ENCODE measurements around the gene CHTOP.
"Not testable (repeated sequence)": the region's sequence is repeated elsewhere in the genome, so short reads cannot be mapped to it uniquely, and the experiment has no call there.

The CHTOP gene

DNA sequence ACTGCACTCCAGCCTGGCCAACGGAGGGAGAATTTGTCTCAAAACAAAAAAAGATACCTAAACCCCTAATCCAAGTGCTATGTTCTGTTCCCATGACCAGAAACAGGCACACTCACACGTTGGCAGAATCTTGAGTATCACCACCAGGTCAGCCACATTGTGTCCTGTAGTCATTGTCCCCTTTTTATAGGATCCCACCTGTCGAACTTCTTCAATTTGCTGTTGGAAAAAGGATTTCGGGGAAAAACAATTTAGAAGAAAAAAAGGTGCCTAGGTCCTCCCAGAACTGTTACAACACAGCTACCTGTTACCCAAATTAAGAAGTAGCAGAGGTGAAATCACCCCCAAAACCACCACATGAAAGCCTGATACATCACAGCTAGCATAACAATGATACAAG lies 33.6 kb downstream of the CHTOP start:
- DNase-seq: no peak

DNA sequence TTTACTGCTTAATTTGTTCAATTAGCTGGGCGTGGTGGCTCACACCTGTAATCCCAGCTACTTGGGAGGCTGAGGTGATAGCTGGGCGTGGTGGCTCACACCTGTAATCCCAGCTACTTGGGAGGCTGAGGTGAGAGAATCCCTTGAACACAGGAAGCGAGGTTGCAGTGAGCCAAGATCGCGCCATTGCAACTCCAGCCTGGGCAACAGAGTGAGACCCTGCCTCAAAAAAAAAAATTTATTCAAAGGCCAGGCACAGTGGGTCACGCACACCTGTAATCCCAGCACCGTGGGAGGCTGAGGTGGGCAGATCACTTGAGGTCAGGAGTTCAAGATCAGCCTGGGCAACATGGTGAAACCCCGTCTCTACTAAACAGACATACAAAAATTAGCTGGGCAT lies 34.8 kb downstream of the CHTOP start:
- DNase-seq: not testable (repeated sequence)

DNA sequence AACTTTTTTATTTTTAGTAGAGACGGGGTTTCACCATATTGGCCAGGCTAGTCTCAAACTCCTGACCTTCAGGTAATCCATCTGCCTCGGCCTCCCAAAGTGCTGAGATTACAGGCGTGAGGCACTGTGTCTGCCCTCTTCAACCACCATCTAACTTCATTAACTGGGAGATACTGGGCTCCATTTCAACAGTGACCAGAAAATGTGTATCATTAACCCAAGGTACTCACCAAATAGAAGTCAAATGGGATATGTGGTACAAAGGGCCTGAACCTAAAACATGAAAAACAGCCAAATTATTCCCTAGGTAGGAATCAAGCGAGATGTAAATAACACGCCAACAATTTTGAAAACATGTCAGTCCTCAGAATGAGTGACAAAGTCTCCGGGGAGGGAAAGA lies 35.7 kb downstream of the CHTOP start:
- DNase-seq: no peak

DNA sequence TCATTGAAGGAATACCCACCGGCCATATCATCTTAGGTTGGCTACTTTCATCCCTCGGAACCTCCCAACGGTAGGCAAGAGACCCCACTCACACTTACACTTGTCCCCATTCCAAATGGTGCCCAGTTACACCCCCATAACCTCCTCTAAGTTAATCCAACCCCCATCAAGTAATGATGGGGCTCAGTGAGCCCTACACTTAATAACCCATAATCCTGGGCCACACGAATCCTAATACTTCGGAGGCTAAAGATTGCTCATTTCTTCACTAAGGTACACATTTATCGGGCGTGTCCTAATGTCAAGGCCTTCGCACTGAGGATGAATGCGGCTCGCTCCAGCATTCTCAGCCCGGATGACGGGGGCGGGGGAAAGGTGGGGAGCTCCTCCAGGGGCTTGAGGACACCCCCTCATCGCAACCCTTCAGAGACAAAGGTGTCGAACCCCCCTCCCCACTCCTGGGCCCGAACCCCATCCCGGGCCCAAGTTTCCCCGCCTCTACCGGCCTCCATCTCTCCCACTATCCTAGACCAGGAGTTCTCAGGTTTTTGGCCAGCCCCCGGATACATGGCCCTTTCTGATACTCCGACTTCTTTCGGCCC lies 36.5 kb downstream of the CHTOP start:
- no peak for DNase-seq

DNA sequence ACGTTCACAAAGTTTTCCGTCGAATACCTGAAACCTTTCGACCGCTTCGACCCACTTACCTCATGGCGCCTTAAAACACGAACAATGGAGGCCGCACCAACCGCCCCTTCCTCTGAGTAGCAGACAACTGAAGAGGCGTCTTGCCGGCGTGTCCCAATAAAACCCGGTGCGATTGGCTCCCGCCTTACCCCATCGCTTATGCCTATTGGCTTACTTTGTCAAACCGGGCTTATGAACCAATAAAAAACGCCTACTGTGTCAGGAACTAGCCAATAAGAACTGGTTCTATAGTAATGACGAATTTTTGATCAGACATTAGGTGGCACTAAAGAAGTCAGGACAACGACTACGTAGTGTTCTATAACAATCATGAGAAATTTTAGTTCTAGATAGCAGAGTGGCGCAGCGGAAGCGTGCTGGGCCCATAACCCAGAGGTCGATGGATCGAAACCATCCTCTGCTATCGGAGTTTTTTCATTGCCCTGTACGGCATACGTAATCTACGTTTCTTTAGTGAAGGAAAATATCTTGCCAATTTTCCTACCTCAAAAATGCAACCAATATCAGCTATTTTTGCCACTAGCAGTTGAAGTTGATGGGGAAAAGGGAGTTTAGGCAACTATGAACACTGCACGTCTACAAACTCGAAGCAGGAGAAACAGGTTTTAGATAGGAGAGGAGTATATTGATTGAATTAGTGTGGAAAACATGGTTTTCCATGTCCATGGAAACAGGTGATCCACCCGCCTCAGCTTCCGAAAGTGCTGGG lies 37.2 kb downstream of the CHTOP start, which contains the start of gene ILF2:
TSS of gene ILF2 (minus strand) at position 135 of the 769 bp plus-strand sequence. CDS start at position 64, 71 bp downstream.
- DNase-seq: peak; percentile 100

DNA sequence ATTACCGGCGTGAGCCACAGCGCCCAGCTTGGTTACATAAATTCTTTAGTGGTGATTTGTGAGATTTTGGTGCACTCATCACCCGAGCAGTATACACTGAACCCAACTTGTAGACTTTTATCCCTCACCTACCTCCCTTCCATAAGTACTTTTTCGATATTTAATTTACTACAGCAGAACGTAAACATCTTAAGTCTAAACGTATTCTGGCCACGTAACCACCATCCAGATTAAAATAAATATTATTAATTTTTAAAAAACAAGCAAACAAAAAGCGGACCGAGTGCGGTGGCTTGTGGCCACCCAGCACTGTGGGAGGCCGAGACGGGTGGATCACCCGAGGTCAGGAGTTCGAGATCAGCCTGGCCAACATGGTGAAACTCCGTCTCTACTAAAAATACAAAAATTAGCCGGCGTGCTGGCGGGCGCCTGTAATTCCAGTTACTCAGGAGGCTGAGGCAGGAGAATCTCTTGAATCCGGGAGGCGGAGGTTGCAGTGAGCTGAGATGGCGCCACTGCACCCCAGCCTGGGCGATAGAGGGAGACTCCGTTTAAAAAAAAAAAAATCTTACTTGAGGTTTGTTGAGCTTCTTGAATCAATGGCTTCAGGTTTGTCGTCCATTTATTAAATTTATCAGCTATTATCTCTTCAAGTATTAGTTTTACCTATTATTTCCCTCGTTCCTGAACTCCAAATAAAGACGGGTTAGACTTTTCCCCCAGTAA lies 37.9 kb downstream of the CHTOP start:
- peak; percentile 79 for DNase-seq

DNA sequence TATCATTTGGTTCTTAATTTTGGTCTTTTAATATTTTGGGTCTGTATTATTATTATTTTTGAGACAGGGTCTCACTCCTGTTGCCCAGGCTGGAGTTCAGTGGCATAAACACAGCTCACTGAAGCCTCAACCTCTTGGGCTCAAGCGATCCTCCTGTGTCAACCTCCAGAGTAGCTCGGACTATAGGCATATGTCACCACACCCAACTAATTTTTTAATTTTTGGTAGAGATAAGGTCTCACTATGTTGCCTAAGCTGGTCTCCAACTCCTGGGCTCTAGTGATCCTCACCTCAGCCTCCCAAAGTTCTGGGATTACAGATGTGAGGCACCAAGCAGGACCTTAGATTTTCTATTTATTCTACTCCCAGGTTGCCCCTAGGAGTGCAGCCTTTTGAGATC lies 39.6 kb downstream of the CHTOP start:
- DNase-seq: no peak

DNA sequence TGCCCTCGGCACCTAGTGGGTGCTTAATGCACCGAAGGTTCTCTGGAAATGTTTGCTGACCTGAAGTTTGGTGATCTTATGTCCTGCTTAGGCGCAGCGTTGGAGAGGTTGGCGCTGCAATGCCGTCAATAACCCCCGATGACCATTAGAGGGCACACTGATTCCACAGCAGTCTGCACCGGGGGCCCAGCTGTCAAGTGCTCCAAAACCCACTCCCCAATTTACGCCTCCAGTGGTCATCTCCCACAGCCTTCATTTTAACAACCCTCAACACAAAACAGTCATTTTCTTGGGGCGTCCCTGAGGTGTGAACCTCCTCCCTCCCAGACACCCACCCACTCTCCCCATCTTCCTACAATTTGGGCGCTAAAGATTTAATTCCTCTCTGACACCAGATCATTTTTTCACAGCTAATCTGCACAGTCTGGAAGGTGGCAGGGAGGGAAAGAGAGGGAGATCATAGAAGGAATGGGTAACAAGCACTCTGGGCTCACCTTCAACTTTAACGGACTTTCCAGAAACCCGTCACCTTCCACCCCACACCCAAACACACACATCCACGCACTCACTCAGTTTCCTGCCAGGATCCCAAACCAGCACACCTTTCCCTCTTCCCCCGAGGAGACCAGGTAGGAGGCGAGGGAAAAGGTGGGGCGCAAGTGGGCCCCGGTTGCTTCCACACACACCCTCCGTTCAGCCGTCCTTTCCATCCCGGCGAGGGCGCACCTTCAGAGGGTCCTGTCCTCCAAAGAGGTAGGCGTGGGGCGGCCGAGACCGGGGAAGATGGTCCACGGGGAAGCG lies 44.1 kb downstream of the CHTOP start:
- DNase-seq: peak; percentile 78

DNA sequence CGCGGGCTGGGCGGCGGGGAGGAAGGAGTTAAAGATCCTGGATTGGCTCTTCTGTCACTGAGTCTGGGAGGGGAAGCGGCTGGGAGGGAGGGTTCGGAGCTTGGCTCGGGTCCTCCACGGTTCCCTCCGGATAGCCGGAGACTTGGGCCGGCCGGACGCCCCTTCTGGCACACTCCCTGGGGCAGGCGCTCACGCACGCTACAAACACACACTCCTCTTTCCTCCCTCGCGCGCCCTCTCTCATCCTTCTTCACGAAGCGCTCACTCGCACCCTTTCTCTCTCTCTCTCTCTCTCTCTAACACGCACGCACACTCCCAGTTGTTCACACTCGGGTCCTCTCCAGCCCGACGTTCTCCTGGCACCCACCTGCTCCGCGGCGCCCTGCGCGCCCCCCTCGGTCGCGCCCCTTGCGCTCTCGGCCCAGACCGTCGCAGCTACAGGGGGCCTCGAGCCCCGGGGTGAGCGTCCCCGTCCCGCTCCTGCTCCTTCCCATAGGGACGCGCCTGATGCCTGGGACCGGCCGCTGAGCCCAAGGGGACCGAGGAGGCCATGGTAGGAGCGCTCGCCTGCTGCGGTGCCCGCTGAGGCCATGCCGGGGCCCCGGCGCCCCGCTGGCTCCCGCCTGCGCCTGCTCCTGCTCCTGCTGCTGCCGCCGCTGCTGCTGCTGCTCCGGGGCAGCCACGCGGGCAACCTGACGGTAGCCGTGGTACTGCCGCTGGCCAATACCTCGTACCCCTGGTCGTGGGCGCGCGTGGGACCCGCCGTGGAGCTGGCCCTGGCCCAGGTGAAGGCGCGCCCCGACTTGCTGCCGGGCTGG lies 44.9 kb downstream of the CHTOP start, which contains the start of gene NPR1:
TSS of gene NPR1 (plus strand) at position 170 of the 818 bp plus-strand sequence. CDS start at position 591, 421 bp downstream.
- DNase-seq: peak; percentile 46

DNA sequence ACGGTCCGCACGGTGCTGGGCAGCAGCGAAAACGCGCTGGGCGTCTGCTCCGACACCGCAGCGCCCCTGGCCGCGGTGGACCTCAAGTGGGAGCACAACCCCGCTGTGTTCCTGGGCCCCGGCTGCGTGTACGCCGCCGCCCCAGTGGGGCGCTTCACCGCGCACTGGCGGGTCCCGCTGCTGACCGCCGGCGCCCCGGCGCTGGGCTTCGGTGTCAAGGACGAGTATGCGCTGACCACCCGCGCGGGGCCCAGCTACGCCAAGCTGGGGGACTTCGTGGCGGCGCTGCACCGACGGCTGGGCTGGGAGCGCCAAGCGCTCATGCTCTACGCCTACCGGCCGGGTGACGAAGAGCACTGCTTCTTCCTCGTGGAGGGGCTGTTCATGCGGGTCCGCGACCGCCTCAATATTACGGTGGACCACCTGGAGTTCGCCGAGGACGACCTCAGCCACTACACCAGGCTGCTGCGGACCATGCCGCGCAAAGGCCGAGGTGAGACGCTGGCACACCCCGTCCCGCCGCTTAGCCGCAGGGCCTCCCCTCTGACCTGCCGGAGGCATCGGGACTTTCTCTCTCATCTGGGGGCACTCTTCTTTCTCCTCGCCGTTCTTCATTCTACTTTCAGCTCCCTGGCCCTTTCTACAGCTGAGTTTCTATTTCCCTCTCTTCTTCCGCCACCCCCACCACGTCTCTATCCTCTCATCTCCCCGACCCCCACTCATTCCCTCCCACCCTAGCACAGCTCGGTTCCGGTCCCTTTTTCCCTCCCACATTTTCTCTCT lies 45.7 kb downstream of the CHTOP start:
- DNase-seq: no peak

DNA sequence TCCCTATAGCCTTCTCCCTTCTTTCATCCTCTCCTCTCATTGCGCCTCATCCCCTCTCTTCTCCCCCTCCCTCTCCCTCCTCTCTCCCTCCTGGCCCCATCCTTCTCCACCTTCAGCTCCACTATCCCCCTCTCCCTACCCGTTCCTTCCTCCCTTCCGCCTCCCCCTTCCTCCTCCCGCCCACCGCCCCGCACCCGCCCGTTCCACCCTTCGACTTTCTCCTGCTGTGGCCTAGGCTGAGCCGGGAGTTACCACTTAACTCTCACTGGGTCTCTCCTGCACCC lies 46.2 kb downstream of the CHTOP start:
- DNase-seq: no peak

DNA sequence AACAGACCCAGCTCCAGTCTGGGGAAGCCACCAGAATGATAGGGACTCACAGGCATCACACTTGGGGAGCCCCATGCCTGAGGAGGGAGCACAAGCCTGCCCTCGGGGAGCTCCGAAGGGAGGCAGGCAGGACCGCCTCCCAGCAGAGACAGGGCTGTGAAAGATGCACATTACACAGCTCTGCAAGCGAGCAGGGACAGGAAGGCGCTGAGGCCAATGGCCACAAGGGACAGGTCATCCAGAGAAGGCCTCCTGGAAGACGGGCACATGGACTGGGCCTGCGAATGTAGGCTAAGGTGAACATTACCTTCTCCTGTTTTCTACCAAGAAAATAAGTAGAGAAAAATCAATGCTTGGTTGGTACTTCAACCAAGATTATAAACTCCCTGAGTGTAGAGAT lies 48.9 kb downstream of the CHTOP start:
- no peak for DNase-seq

DNA sequence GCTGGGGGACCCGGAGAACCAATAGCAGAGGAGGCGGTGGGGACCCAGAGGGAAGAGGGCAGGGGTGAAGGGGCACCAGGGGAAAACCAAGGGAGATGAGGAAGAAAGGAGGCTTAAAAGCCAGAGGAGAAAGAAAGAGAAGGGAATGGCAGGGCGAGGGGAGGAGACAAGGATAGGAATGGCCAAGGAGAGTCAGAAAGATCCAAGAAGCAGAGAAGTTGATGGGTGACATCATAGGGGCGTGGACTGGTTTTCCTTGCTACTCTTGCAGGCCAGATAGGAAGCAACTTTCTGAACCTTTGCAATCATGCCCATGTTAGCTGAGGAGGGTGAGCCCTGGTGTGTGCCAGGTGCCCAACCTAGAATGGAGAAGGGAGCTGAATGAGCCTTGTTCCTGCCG lies 50.0 kb downstream of the CHTOP start:
- DNase-seq: no peak

DNA sequence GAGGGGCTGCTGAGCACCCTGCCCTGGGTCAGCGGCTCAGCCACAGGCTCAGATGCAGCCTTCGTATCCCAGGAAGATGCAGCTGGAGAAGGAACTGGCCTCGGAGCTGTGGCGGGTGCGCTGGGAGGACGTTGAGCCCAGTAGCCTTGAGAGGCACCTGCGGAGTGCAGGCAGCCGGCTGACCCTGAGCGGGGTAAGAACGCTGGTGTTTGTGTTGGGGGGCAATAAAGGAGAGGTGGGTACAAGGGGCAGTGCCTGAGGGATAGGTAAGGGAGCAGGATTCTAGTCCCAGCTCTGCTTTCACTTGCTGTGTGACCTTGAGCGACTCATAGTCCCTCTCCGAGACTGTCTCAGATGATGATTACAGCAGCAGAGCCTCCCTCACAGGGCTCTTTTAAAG lies 51.0 kb downstream of the CHTOP start:
- no peak for DNase-seq

DNA sequence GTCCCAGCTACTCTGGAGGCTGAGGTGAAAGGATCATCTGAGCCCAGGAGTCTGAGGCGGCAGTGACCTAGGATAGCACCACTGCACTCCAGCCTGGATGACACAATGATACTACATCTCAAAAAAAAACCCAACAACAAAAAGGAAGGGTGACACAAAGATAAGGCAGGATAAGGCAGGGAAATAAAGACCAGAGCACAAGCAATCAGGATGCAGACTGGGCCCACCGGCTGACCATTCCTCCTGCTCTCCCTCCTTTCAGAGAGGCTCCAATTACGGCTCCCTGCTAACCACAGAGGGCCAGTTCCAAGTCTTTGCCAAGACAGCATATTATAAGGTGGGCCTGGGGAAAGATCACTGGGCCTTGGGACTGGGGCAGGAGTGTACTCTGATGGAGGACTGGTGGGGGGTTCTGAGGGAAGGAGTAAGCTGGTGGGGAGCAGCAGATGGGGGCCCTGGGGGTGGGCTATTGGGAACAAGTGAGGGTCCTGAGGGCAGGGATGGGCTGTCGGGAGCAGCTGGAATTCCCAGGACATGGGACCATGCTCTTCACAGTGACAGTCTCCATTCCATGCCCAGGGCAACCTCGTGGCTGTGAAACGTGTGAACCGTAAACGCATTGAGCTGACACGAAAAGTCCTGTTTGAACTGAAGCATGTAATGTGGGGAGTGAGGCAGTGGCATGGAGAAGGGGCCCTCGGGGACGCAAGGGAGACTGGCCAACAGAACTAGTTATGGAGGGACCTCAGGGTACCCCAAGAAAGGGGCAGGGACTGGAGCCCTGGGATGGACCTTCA lies 51.9 kb downstream of the CHTOP start:
- no peak for DNase-seq

DNA sequence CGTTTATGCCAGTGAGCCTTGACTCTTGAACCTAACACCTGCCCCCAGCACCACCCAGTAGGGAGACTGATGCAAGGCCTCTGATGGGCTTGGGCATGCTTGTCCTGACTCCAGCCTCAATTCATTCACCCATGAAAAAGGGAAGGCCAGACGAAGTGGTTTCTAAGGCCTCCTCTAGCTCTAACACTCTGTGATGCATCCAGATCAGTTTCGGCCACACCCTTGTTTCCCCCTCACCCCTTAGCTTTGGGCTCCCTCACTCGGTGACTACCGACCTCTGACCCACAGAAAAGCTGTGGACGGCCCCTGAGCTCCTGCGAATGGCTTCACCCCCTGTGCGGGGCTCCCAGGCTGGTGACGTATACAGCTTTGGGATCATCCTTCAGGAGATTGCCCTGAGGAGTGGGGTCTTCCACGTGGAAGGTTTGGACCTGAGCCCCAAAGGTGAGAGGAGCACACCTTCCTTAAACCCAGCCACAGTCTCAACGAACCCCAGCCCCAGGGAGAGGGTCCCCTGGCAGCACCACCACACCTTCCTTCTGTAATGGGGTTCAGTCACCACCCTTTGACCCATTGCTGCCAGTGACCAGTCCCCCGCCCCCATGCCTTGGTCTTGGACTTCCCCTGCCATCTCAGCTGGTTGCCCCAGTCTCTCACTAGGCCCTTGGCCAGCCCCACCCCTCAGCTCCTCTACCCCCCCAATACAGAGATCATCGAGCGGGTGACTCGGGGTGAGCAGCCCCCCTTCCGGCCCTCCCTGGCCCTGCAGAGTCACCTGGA lies 53.7 kb downstream of the CHTOP start:
- no peak for DNase-seq

DNA sequence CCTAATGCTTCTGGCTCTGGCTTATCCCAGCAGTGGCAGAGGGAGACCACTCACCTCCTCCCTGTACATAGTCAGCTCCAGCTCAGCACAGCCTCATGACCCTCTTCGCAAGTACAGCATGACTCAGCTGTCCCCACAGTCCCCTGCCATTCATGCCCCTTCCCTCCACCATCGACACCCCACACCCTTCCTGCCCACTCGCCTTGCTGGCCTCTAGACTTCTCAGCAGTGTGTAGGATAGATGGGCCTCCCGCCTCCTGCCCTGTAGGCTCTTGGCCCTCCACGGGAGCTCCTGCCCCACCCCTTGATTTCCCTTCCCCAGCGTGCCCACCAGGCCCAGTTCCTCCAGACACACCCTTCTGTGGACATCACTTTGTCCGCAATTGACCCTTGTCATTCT lies 54.4 kb downstream of the CHTOP start:
- no peak for DNase-seq

DNA sequence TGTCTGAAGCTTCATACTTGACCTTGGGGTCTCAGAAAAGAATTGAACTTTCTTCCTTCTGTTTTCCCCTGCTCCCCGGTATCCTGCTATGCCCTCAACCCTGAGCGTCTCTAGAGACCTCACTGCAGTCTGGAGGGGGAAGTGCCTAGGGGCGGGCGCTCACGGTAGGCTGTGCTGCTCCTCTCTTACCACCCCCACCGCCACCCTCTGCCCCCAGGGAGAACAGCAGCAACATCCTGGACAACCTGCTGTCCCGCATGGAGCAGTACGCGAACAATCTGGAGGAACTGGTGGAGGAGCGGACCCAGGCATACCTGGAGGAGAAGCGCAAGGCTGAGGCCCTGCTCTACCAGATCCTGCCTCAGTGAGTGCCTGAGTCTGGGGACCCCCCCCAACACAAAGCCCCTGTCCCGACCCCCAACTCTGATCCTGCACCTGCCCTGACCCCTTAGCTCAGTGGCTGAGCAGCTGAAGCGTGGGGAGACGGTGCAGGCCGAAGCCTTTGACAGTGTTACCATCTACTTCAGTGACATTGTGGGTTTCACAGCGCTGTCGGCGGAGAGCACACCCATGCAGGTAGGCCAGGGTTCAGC lies 55.0 kb downstream of the CHTOP start:
- DNase-seq: no peak

DNA sequence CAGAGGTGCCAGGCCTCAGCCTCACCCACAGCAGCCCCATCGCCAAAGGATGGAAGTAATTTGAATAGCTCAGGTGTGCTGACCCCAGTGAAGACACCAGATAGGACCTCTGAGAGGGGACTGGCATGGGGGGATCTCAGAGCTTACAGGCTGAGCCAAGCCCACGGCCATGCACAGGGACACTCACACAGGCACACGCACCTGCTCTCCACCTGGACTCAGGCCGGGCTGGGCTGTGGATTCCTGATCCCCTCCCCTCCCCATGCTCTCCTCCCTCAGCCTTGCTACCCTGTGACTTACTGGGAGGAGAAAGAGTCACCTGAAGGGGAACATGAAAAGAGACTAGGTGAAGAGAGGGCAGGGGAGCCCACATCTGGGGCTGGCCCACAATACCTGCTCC lies 59.6 kb downstream of the CHTOP start:
- no peak for DNase-seq

All from NCI-H345 (cell line).